ENCODE data around the gene MUC5B. TPM values are rescaled to one million over a fixed set of nuclear protein-coding genes. Genes with fewer than 3 reads are reported as not detected.

MUC5B gene
- total and polyA plus RNA-seq, 2 of the 13 experiments (the other 11 are each of a cell fraction or from before 2014, with no cell fraction given), result 0.01 TPM; not detected in 1

DNA sequence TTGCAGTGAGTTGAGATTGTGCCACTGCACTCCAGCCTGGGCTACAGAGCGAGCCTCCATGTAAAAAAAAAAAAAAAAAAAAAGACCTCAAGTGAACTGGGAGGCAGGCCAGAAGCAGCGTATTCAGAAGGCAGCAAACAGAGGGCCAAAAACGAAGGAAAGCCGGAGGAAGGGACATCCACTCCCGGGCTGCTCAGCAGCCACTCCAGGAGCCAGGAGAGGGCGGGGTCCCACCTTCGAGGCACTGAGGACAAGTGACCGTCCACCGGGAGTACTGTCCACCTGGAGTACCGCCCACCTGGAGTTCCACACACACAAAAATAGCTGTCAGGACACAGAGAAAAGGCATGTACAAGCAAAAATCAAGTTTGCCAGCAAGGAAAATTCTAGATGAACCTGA, 81.1 kb downstream of the MUC5B start:
- no TSS peak for BruUV-seq (replicated peaks)
- Histone ChIP-seq H3K79me2 (ENCODE audit: insufficient read depth, low read length) (peaks cover 87% of the 10 kb centered on the region), H3K4me3 (replicated peaks in 1 of 3; ENCODE audit: insufficient read depth in 1 of 3, low read depth in 2 of 3, low read length in 3 of 3) (peak overlapping the region in 2 of 3 experiments; percentile 53 to 69; a peak in 3 of 6 replicates), H3K36me3 (replicated peaks in 1 of 2; ENCODE audit: control insufficient read depth in 1 of 2, insufficient read depth in 2 of 2, low read length in 2 of 2) (peaks cover 3 to 8% of the 10 kb centered on the region in 2 experiments; a peak in 3 of 5 replicates), H3K9ac (ENCODE audit: insufficient read depth, low read depth, low read length) (peak overlapping the region; percentile 70), H4K20me1 (ENCODE audit: insufficient read depth, low read length) (no peaks in the 10 kb centered on the region), H3K4me2 (ENCODE audit: low read depth, low read length) (peak overlapping the region; percentile 83), H3K27ac (ENCODE audit: extremely low read length, insufficient read depth, low read length) (peak overlapping the region; percentile 95), H3K4me1 (ENCODE audit: insufficient read depth, low read length) (peaks cover 92% of the 10 kb centered on the region), H3K9me3 (ENCODE audit: low read length) (no peaks in the 10 kb centered on the region), H3K27me3 (ENCODE audit: control insufficient read depth in 1 of 2, insufficient read depth in 2 of 2, low read length in 2 of 2) (no peaks in the 10 kb centered on the region), H2AFZ (ENCODE audit: low read length) (no peak overlapping the region)
- in situ Hi-C loops (cut with HindIII; ENCODE audit: extremely low pct_ligation_motif_present, low pct_unique_long_range_greater_than_20kb) (no loop called here), intact Hi-C loops (cut with micrococcal nuclease; ENCODE audit: unreplicated experiment) (loop anchor here (10.0 kb wide), 1 partner anchor 81 kb away; the partner anchor contains the start of gene BRSK2)
- ChIA-PET POLR2A (interaction anchor here (1.0 to 2.2 kb wide), 4 partner anchors 23 to 47 kb away, joined by 3 to 15 read pairs (median 4); no protein-coding TSS in a partner anchor), CTCF (ENCODE audit: low intra/inter-chr PET ratio, low total read pairs) (no interaction called here)
- FAIRE-seq, result peak; percentile 4
- peak; percentile 3; the same call in 1 of the 3 replicates for ATAC-seq
- 36% methylated on average over 10 of the region's 10 CpGs for WGBS (ENCODE audit: low lambda C conversion rate)
- no peak for DNase-seq (ENCODE audit: low spot score)
- TF ChIP-seq, protein P1, sequence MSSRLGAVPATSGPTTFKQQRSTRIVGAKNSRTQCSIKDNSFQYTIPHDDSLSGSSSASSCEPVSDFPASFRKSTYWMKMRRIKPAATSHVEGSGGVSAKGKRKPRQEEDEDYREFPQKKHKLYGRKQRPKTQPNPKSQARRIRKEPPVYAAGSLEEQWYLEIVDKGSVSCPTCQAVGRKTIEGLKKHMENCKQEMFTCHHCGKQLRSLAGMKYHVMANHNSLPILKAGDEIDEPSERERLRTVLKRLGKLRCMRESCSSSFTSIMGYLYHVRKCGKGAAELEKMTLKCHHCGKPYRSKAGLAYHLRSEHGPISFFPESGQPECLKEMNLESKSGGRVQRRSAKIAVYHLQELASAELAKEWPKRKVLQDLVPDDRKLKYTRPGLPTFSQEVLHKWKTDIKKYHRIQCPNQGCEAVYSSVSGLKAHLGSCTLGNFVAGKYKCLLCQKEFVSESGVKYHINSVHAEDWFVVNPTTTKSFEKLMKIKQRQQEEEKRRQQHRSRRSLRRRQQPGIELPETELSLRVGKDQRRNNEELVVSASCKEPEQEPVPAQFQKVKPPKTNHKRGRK (CRISPR knock-in tag; IDR thresholded peaks at IDR 0.05), result no peak
- TF ChIP-seq ARNT2 (CRISPR knock-in tag; IDR thresholded peaks at IDR 0.05; ENCODE audit: low read depth) (peak; percentile 65; the same call in 1 of the 2 replicates), ATF7-NPFF (CRISPR knock-in tag; IDR thresholded peaks at IDR 0.05; ENCODE audit: low read depth) (0 out of 2 replicates have a peak, but pooled peaks have one; percentile 36), ZNF891 (CRISPR knock-in tag; IDR thresholded peaks at IDR 0.05) (0 out of 2 replicates have a peak, but pooled peaks have one; percentile 6)
- TF ChIP-seq, protein P2, sequence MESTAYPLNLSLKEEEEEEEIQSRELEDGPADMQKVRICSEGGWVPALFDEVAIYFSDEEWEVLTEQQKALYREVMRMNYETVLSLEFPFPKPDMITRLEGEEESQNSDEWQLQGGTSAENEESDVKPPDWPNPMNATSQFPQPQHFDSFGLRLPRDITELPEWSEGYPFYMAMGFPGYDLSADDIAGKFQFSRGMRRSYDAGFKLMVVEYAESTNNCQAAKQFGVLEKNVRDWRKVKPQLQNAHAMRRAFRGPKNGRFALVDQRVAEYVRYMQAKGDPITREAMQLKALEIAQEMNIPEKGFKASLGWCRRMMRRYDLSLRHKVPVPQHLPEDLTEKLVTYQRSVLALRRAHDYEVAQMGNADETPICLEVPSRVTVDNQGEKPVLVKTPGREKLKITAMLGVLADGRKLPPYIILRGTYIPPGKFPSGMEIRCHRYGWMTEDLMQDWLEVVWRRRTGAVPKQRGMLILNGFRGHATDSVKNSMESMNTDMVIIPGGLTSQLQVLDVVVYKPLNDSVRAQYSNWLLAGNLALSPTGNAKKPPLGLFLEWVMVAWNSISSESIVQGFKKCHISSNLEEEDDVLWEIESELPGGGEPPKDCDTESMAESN (CRISPR knock-in tag; conservative IDR thresholded peaks at IDR 0.05), result 0 out of 2 replicates have a peak, but pooled peaks have one; percentile 37
- TF ChIP-seq, protein P3, sequence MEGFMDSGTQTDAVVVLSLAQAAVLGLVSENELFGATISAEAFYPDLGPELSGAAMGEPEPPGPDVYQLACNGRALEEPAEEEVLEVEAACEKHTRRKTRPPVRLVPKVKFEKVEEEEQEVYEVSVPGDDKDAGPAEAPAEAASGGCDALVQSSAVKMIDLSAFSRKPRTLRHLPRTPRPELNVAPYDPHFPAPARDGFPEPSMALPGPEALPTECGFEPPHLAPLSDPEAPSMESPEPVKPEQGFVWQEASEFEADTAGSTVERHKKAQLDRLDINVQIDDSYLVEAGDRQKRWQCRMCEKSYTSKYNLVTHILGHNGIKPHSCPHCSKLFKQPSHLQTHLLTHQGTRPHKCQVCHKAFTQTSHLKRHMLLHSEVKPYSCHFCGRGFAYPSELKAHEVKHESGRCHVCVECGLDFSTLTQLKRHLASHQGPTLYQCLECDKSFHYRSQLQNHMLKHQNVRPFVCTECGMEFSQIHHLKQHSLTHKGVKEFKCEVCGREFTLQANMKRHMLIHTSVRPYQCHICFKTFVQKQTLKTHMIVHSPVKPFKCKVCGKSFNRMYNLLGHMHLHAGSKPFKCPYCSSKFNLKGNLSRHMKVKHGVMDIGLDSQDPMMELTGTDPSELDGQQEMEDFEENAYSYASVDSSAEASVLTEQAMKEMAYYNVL (CRISPR knock-in tag; IDR thresholded peaks at IDR 0.05; ENCODE audit: borderline replicate concordance), result no peak
- TF ChIP-seq, protein P4, sequence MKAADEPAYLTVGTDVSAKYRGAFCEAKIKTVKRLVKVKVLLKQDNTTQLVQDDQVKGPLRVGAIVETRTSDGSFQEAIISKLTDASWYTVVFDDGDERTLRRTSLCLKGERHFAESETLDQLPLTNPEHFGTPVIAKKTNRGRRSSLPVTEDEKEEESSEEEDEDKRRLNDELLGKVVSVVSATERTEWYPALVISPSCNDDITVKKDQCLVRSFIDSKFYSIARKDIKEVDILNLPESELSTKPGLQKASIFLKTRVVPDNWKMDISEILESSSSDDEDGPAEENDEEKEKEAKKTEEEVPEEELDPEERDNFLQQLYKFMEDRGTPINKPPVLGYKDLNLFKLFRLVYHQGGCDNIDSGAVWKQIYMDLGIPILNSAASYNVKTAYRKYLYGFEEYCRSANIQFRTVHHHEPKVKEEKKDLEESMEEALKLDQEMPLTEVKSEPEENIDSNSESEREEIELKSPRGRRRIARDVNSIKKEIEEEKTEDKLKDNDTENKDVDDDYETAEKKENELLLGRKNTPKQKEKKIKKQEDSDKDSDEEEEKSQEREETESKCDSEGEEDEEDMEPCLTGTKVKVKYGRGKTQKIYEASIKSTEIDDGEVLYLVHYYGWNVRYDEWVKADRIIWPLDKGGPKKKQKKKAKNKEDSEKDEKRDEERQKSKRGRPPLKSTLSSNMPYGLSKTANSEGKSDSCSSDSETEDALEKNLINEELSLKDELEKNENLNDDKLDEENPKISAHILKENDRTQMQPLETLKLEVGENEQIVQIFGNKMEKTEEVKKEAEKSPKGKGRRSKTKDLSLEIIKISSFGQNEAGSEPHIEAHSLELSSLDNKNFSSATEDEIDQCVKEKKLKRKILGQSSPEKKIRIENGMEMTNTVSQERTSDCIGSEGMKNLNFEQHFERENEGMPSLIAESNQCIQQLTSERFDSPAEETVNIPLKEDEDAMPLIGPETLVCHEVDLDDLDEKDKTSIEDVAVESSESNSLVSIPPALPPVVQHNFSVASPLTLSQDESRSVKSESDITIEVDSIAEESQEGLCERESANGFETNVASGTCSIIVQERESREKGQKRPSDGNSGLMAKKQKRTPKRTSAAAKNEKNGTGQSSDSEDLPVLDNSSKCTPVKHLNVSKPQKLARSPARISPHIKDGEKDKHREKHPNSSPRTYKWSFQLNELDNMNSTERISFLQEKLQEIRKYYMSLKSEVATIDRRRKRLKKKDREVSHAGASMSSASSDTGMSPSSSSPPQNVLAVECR (CRISPR knock-in tag; IDR thresholded peaks at IDR 0.05; ENCODE audit: borderline replicate concordance), result 0 out of 2 replicates have a peak, but pooled peaks have one; percentile 23

All from HepG2 (cell line).